Measurements from ENCODE around the gene ZNF48.
A peak's percentile ranks its signal among the peaks of the same experiment; 100 is the strongest.

The ZNF48 gene

DNA sequence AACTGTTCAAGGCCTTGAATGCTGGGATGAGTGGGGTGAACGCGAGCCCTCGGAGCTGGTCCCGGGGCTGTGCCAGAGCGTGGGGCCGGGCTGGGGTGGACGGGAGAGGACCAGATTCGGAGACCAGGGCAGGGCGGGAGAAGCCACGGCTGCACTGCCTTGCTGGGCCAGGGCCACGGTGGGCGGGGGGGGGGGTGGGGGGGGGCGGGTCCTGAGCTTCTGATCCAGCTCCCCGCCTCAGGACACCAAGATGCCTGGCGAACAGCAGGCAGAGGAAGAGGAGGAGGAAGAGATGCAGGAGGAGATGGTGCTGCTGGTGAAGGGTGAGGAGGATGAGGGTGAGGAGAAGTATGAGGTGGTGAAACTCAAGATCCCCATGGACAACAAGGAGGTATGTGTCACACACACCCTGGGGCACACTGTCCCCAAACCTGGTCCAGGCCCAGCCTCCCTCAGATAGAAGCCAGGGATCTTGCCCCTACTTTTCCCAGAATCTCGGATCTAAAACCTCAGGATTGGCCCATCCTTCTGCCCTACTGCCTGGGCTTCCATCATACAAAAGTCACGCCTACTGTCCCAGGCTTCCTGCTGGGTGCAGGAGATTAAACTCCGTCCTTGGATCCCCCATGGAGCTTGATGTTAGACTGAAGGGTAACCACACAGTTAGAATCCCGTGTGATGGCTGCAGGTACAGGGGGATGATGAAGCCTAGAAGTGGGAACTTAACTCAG, 12.7 kb downstream of the ZNF48 start:
- DNase-seq = no peak

DNA sequence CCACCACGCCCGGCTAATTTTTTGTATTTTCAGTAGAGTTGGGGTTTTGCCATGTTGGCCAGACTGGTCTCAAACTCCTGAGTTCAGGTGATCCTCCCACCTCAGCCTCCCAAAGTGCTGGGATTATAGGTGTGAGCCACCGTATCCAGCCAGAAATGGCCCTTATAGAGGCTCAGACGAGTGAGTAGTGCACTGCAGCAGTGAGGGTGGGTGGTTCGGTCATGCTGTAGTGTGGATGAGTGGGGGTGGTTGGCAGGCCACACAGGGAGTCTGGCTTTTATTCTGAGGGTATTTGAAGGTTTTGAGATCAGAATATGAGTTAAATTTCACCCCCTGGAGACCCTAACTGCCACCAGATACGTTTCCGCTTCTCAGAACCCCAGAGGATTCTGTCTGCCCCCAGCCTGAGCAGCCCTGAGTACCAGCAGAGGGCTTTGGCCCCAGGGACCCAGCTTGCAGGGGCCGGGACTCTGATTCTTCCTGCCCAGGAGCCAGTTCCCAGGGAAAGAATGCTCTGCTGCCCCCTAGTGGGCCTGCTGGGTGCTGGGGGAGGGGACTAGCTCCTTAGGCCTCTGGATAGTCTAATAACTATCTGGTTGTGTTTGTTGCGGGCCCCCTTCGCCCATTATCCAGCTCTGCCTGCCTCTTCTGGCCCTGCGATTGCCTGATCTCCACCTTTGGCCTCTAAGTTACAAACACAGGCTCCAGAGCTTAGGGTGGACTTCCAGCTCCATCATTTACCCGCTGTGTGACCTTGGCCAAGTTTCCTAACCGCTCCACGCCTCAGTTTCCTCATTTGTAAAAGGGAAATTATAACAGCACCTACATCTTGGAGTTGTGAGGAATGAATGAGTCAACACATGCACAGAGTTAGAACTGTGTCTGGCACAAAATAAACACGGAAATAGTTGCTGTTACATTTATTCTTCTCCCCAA, 14.2 kb downstream of the ZNF48 start:
- DNase-seq = peak; percentile 92 to 97 (median 95)

DNA sequence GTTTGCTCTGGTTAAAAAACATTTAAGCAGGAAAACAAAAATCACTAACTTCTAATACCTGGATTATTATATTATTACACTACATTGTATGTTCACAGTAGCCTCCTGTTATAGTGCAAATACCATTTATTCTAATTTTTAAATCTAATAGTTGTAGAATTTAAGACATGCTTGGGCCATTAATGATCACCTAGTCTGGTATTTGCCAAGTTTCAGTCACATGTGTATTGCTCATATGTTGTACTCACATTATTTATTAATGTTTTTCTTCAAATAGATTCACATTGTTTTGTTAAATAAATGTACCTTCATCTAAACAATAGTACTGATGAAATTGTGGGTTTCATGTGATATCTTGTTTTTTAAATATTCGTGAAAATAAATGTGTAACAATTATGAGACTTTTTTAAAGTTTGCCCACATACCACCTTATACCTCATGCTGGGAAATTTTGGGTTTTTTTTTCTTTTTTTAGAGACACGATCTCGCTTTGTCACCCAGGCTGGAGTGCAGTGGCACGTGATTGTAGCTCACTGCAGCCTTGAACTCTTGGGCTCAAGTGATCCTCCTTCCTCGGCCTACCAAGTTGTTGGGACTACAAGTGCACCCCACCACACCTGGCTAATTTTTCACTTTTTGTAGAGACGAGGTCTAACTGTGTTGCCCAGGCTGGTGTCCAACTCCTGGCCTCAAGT, 18.0 kb downstream of the ZNF48 start:
- DNase-seq = no peak

DNA sequence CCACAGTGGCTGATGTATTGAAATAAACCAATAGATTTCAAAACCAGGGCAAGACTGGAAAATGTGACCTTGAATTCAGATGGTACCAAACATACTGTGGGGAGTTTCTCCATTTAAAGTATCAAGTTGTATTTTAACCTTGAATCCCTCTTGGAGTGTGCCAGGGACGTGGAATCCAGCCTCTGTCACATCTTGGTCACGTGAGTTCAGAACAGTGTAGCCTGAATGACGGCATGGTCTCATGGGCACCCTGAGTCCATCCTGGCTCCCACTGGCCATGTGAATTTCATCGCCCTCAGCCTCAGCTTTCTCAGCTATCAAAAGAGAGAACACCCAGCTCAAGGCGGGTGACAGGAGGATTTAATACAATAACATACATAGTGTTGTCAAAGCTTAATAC, 18.9 kb downstream of the ZNF48 start:
- no peak for DNase-seq

DNA sequence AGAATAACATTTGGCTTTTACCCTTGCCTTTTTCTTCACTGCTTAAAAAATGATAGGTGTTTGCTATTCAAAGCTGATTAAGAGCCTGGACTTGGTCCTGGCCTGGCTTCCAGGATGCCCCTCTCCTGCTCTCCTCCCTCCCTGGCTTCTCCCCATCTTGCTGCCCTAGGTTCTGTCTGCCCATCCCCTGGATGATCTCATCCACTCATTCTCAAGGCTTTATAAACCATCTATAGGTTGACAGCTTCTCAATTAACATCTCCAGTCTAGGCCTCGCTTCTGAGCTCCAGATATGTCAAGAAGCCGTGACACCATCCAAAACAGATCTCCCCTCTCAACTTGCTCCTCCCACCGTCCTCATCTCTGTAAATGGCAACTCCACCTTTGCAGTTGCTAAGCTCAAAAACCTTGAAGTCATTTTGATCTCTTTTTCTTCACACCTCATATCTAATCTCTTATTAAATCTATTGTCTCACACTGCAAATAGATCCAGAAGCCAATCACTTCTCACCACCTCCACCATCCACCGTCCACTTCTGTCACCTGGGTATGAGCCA, 20.9 kb downstream of the ZNF48 start:
- no peak for DNase-seq

DNA sequence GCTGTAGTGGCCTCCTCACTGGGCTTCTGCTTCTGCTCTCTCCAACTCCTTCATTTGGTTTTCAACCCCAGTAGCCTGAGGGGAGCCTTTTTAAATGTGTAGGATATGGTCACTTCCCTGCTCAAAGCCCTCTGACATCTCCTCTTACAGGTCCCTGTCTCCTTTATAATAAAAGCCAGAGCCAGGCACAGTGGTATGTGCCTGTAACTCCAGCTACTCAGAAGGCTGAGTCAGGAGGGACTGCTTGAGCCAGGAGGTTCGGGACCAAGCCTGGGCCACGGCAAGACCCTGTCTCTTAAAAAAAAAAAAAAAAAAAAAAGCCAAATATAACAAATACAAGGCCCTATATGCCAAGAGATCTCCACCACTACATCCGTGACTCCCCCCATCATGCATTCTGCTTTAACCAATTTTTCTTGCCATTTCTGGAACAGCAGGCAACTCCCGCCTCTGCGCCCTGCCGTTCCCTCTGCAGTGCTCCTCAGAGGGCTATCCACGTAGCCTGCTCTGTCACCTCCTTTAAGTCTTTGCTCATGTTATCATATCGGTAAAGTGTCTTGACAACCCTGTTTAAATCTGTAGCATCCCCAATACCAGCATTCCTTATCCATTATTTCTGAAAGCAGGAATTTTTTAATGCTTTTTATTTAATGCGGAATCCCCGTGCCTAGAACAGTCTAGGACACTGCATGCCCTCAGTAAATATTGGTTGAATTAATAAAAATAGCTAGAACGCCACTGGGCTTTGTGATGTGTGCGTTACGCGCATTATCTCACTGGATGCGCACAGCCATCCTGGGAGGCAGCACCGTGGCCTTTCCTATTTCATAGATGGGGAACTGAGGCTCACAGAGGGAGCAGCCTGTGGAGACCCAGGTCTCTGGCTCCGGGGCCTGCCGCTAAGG, 21.7 kb downstream of the ZNF48 start:
- DNase-seq = no peak

DNA sequence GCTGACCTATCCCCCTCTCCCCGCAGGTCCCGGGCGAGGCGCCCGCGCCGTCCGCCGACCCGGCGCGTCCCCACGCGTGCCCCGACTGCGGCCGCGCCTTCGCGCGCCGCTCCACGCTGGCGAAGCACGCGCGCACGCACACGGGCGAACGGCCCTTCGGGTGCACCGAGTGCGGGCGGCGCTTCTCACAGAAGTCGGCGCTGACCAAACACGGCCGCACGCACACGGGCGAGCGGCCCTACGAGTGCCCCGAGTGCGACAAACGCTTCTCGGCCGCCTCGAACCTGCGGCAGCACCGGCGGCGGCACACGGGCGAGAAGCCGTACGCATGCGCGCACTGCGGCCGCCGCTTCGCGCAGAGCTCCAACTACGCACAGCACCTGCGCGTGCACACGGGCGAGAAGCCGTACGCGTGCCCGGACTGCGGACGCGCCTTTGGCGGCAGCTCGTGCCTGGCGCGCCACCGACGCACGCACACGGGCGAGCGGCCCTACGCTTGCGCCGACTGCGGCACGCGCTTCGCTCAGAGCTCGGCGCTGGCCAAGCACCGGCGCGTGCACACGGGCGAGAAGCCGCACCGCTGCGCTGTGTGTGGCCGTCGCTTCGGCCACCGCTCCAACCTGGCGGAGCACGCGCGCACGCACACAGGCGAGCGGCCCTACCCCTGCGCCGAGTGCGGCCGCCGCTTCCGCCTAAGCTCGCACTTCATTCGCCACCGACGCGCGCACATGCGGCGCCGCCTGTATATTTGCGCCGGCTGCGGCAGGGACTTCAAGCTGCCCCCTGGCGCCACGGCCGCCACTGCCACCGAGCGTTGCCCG, 22.5 kb downstream of the ZNF48 start:
- DNase-seq = peak; percentile 94 to 97 (median 96)

DNA sequence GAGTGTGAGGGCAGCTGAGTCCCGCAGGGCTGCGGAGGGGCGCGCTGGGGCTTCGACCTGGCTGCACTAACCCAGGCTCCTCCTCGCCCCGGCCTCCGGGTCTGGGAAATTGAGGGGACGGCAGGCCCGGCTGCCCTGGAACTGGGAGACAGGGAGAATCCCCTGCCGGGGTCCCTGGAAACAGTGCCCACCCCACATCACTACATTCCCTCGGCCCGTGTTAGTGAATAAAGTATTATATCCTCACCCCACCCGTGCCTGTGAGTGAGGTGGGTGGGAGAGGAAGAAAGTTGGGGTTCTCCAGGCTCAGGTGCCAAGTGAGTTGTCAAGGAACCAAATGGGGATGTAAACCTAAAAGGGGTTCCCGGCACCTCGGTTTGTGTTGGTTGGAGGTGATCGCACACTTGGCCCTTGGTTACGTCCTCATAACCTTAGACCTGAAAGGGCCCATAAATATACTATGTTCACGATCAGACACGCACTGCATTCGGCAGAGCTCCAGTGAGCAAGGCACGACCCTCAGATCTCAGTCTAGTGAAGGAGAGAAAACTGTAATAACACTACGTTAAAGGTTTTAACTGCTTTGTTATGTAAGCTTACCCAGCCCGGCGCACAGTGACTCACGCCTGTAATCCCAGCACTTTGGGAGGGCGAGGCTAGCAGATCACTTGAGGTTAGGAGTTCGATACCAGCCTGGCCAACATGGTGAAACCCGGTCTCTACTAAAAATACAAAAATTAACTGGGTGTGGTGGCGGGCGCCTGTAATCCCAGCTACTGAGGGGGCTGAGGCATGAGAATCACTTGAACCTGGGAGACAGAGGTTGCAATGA, 23.3 kb downstream of the ZNF48 start:
- no peak for DNase-seq

DNA sequence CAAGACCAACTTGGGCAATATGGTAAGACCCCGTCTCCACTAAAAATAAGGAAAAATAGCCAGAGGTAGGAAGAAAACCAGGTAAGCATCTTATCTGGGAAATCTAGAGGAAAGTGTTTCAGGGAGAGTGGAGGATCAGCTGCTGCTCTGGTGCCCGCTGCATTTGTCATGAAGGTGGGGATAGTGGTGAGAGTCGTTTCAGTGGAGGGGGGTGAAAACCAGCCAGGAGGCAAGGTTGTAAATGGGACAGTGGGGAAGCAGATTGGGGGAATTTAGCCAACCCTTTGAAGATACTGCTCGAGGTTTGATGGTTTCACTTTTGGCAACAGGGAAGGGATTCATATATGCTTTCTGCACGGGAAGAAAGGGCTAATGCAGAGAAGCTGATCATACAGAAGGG, 25.8 kb downstream of the ZNF48 start:
- no peak for DNase-seq

DNA sequence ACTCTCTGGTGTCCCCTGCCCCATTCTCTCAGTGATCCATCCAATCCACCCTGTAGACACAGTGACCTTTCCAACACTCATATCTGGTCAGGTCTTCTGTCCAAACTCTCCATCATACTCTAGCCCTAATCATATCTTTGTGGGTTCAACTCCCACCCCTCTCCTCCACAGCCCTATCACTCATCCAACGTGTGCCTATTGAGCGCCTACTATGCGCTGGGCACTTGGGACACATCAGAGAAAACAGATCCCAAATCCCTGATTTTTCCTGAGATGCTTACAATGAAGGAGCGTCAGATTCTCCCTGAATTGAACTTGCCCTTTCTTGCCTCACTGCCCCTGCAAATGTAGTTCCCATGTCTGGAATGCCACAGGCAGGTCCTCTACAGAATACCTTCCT, 32.8 kb downstream of the ZNF48 start:
- DNase-seq = no peak

DNA sequence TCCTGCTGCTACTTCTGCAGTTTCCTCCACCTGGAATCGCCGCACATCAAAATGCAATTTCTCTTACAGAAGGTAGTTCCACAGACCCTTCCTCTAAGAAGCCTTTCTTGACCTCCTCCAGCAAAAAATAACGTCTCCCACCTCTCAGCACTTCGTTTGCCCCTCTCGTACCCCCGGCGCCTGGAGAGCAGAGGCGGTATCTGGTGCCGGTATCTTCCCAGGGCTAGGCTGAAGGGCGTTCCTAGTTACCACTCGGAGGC, 34.1 kb downstream of the ZNF48 start:
- DNase-seq = no peak

DNA sequence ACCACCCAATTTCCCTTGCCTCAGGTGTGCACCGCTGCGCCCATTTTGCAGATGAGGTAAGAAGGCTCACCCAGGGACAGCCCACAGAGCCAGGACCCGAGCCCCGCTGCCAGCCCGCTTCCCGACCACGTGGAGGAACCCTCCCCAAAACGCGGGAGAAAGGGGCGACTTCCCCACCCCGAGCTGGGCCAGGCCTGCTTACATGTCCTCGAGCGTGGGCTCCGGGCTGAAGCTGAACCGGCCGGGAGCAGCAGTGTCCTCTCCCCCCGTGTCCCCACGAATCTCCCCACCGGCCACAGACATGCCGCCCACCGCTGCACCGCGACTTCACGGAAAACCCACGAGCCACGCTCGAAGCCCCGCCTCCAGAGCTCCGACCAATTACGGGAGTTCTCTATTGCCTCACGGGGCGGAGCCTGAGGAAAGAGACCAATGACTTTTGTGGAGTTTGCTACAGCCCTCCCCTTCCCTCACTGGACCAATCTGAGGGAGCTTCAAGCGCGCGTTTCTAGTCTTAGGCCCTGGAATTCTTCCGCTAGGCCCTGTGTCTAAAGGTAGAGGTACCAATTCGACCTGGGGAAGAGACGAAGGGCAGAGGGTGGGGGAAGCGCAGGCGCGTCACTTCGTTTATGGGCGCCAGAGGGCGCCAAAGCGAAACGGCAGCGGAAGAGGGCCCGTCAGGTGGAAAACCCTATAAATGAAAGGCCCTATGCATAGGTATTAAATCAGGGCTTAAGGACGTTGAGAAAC, 34.6 kb downstream of the ZNF48 start, which contains the start of gene DCTPP1:
DCTPP1 (minus strand) TSS at position 353 of the 750 bp plus-strand sequence; CDS start at position 303, 50 bp downstream.
- DNase-seq = peak; percentile 96 to 98 (median 98)

DNA sequence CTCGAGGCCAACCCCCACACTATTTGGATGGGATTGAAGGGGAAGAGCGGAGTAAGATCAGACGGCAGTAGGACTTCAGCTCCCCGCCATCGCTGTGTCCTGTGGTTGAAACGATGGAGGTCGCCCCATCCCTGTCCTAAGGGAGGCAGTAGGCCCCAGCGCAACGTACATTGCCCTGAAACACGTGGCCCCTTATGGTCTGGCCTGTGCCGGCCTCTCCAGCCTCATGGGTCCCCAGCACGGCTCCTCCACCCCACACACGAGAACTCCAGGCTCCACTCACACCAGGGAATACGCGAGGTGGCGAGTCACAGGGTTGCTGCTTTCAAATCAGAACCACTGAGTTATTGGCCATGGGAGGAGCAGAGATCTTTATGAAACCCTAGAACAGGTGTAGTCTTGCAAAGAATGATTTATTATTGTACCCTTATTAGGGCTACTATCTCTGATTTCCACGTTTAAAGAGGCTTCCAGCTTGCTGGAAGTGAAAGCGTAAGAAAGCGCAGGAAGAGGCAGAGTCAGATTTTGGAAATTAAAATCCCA, 35.3 kb downstream of the ZNF48 start:
- no peak for DNase-seq

DNA sequence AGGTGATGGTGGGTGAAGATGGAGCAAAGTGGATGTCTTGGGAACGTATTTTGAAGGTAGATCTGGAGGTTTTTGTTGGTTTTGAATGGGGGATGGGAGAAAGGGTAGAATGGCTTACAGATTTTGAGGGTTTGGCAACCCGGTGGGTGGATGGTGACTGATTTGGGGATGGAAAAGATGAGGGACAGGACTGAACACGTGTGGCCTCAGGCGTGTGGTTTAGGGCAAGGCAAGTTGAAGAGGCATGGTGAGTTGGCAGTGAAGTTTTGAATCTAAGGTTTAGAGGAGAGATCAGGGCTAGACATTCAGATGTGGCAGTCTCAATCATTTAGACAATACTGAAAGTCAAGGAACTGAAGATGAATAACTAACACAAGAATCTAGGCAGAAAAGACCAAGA, 39.6 kb downstream of the ZNF48 start:
- no peak for DNase-seq

DNA sequence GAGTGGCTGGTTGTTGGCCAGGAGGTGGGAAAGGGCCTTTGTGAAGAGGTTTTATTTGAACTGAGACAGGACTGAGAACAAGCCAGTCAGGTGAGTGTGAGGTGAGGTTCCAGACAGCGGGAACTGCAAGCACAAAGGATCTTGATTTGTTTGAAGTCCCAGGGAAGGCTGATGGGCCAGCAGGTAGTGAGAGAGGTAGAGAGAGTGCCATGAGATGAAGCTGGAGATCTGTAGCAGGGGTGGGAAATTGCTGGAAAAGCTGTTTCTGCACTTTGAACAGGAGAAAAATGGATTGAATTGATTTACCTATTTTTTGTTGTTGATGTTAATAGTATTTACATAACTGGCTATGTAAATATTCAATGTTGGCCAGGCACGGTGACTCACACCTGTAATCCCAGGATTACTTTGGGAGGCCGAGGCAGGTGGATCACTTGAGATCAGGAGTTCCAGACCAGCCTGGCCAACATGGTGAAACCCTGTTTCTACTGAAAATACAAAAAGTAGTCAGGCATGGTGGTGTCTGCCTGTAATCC, 42.4 kb downstream of the ZNF48 start:
- no peak for DNase-seq

DNA sequence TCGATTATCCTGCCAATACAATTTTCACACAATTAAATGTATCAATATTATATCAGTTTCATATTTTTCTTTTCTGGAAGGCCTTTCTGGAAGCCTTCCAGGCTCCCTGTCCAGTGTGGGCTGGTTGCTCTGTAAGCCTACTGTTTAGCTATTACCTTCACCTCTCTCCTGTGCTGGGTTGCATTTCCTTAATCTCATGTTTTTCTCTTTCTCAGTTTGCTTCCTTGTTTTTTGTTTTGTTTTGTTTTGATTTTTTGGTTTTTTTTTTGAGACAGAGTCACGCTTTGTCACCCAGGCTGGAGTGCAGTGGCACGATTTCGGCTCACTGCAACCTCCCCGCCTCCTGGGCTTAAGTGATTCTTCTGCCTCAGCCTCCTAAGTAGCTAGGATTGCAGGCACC, 43.6 kb downstream of the ZNF48 start:
- no peak for DNase-seq

DNA sequence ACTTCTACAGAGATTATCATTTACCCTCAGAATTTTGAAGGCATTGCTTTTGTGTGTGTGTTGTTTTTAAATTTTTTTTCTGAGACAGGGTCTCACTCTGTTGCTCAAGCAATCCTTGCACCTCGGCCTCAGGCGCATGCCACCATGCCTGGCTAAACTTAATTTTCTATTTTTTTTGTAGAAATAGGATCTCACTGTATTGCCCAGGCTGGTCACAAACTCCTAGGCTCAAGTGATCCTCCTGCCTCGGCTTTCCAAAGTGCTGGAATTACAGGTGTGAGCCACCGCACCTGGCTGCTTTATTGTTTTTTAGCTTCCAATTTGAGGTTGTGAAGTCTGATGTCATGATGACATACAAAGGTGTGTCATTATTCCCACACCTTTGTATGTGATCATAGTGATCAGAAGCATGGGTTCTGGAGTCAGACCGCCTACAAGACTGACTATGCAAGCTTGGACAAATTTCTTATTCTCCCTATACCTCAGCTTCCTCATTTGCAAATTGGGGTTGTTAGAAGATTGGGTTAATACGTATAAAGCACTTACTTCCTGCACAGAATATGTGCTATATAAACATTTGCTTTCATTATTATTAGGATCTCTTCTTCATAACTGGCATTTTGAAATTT, 44.6 kb downstream of the ZNF48 start:
- peak; percentile 53 to 81 (median 68) for DNase-seq

DNA sequence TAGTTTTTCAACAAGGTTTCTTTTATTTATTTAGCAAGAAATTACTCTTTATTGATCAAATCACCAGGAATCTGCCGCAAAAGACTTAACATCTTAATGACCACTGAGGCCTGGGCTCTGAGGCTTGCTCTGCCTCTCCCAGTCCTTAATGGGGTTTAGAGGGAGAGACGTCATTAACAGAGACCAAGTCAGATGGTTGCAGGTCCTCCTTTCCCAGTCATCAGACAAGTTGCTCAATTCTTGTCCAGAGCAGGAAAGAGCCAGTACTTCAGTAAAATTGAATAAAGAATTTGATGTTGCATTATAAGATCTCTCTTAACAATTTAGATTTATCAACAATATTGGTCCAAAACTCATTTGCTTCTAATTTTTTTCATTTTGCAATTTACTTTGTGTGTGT, 48.4 kb downstream of the ZNF48 start:
- DNase-seq = peak in 3 of 4 experiments; percentile 52 to 68 (median 66)
